ENCODE results near the gene SHKBP1.

The SHKBP1 gene

GRCh38 chr19:40599331-40599901 is 22.7 kb downstream of the SHKBP1 start:
- Histone ChIP-seq H3K36me3 (ENCODE audit: insufficient read depth, low read length) (no peaks in the 10 kb centered on the region), H3K27me3 (ENCODE audit: insufficient read depth, low read length, poor library complexity) (peaks cover 11% of the 10 kb centered on the region), H3K9me3 (ENCODE audit: insufficient read depth, low read length, severe bottlenecking) (no peaks in the 10 kb centered on the region), H3K4me3 (ENCODE audit: low read depth in 1 of 2, low read length in 2 of 2) (no peak overlapping the region), H2AFZ (ENCODE audit: low read depth, low read length) (no peak overlapping the region; the same call in 1 of the 2 replicates), H4K20me1 (ENCODE audit: insufficient read depth, low read length) (no peaks in the 10 kb centered on the region; the same call in 1 of the 2 replicates), H3K4me2 (ENCODE audit: insufficient read depth, low read length) (peak overlapping the region; percentile 3; the same call in 1 of the 2 replicates), H3K4me1 (ENCODE audit: insufficient read depth, low read length) (peaks cover 37% of the 10 kb centered on the region), H3K9ac (ENCODE audit: low read depth, low read length) (no peak overlapping the region), H3K79me2 (ENCODE audit: insufficient read depth, low read length) (no peaks in the 10 kb centered on the region), H3K27ac (ENCODE audit: low read length) (no peak overlapping the region)
- DNase-seq (peak; percentile 51), ATAC-seq (ENCODE audit: insufficient read depth, low read depth) (no peak)
- TF ChIP-seq CTCF (IDR thresholded peaks at IDR 0.05; ENCODE audit: borderline replicate concordance, extremely low read depth, low read length, poor library complexity, severe bottlenecking) (no peak), EZH2 (IDR thresholded peaks at IDR 0.05; ENCODE audit: borderline replicate concordance, low read depth, low read length, severe bottlenecking) (no peak)

GRCh38 chr19:40599902-40600569 is 23.4 kb downstream of the SHKBP1 start:
- H3K4me2 ChIP-seq (ENCODE audit: insufficient read depth, low read length) = peak overlapping the region; percentile 3; the same call in 1 of the 2 replicates

GRCh38 chr19:40600570-40601133 is 24.0 kb downstream of the SHKBP1 start:
- peaks cover 3% of the 10 kb centered on the region; the same call in 1 of the 2 replicates for H4K20me1 ChIP-seq (ENCODE audit: insufficient read depth, low read length)
- ATAC-seq (ENCODE audit: insufficient read depth, low read depth) = no peak
- no peak overlapping the region for H2AFZ ChIP-seq (ENCODE audit: low read depth, low read length)
- no peak overlapping the region for H3K4me2 ChIP-seq (ENCODE audit: insufficient read depth, low read length)
- TF ChIP-seq CTCF (IDR thresholded peaks at IDR 0.05; ENCODE audit: borderline replicate concordance, extremely low read depth, low read length, poor library complexity, severe bottlenecking) (no peak), EZH2 (IDR thresholded peaks at IDR 0.05; ENCODE audit: borderline replicate concordance, low read depth, low read length, severe bottlenecking) (no peak)
- no peaks in the 10 kb centered on the region for H3K9me3 ChIP-seq (ENCODE audit: insufficient read depth, low read length, severe bottlenecking)
- H3K36me3 ChIP-seq (ENCODE audit: insufficient read depth, low read length) = no peaks in the 10 kb centered on the region
- H3K4me3 ChIP-seq (ENCODE audit: low read depth in 1 of 2, low read length in 2 of 2) = no peak overlapping the region
- H3K79me2 ChIP-seq (ENCODE audit: insufficient read depth, low read length) = no peaks in the 10 kb centered on the region
- H3K9ac ChIP-seq (ENCODE audit: low read depth, low read length) = no peak overlapping the region
- DNase-seq = no peak
- H3K27ac ChIP-seq (ENCODE audit: low read length) = no peak overlapping the region
- H3K4me1 ChIP-seq (ENCODE audit: insufficient read depth, low read length) = peaks cover 45% of the 10 kb centered on the region
- H3K27me3 ChIP-seq (ENCODE audit: insufficient read depth, low read length, poor library complexity) = peaks cover 13% of the 10 kb centered on the region

More at GRCh38 chr19:40599902-40600569, 23.4 kb downstream of the SHKBP1 start:
- Histone ChIP-seq H3K36me3 (ENCODE audit: insufficient read depth, low read length) (no peaks in the 10 kb centered on the region), H3K4me1 (ENCODE audit: insufficient read depth, low read length) (peaks cover 39% of the 10 kb centered on the region), H3K27me3 (ENCODE audit: insufficient read depth, low read length, poor library complexity) (peaks cover 13% of the 10 kb centered on the region), H3K79me2 (ENCODE audit: insufficient read depth, low read length) (no peaks in the 10 kb centered on the region), H4K20me1 (ENCODE audit: insufficient read depth, low read length) (peaks cover 3% of the 10 kb centered on the region; the same call in 1 of the 2 replicates), H2AFZ (ENCODE audit: low read depth, low read length) (no peak overlapping the region), H3K27ac (ENCODE audit: low read length) (no peak overlapping the region), H3K9ac (ENCODE audit: low read depth, low read length) (no peak overlapping the region), H3K9me3 (ENCODE audit: insufficient read depth, low read length, severe bottlenecking) (no peaks in the 10 kb centered on the region), H3K4me3 (ENCODE audit: low read depth in 1 of 2, low read length in 2 of 2) (no peak overlapping the region)
- DNase-seq (no peak), ATAC-seq (ENCODE audit: insufficient read depth, low read depth) (no peak)
- no peak for TF ChIP-seq EZH2 (IDR thresholded peaks at IDR 0.05; ENCODE audit: borderline replicate concordance, low read depth, low read length, severe bottlenecking)
- TF ChIP-seq CTCF (IDR thresholded peaks at IDR 0.05; ENCODE audit: borderline replicate concordance, extremely low read depth, low read length, poor library complexity, severe bottlenecking) = no peak

Data from DND-41 (cell line).